ENCODE measurements around the gene TRIO. TPM values are rescaled to one million over a fixed set of nuclear protein-coding genes. Genes with fewer than 3 reads are reported as not detected.
A peak's percentile ranks its signal among the peaks of the same experiment; 100 is the strongest.

TRIO gene
- total RNA-seq, 3 donors from 2014 or later (not counting 1 experiment from before 2014, with no cell fraction given): 84.6 to 136 (median 94.3) TPM

DNA sequence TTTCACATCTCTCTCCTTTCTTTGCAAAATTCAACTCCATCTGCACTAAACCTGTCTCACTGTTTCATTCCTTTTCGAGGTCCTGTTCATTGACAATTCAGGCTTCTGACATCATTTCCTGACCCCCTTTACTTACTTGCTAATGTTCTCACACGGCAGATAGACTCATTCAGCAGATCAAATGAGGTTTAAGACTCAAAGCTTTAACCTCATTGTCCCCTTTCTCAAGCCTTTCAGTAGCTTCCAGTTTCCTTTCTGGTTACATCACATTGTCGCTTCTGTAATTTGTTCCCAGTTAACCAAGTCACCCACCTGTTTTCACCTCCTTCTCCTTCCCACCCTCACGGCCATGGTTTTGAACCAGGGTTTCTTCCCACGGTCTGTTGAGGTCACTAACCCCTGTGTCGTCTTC lies 295.1 kb downstream of the TRIO start:
- no peak overlapping the region for H3K4me3 ChIP-seq (ENCODE audit: low read length)
- H3K27ac Mint-ChIP-seq: no peak overlapping the region
- no peaks in the 10 kb centered on the region for H3K9me3 ChIP-seq (ENCODE audit: control insufficient read depth, insufficient read depth, low read length)
- H3K27me3 ChIP-seq (ENCODE audit: control insufficient read depth, insufficient read depth, low read length): no peaks in the 10 kb centered on the region
- whole genome bisulfite sequencing (ENCODE audit: insufficient coverage): 71% methylated on average over 6 of the region's 6 CpGs
- DNase-seq (peak in 1 of 2 donors; percentile 9), ATAC-seq (no peak)
- no peak overlapping the region for H3K27ac ChIP-seq (ENCODE audit: low read length)
- H3K4me3 Mint-ChIP-seq: no peak overlapping the region
- intact Hi-C loops (cut with micrococcal nuclease): no loop called here
- no peaks in the 10 kb centered on the region for H3K27me3 Mint-ChIP-seq (ENCODE audit: low read depth in 2 of 2)
- no peaks in the 10 kb centered on the region for H3K9me3 Mint-ChIP-seq
- TF ChIP-seq, protein P1, sequence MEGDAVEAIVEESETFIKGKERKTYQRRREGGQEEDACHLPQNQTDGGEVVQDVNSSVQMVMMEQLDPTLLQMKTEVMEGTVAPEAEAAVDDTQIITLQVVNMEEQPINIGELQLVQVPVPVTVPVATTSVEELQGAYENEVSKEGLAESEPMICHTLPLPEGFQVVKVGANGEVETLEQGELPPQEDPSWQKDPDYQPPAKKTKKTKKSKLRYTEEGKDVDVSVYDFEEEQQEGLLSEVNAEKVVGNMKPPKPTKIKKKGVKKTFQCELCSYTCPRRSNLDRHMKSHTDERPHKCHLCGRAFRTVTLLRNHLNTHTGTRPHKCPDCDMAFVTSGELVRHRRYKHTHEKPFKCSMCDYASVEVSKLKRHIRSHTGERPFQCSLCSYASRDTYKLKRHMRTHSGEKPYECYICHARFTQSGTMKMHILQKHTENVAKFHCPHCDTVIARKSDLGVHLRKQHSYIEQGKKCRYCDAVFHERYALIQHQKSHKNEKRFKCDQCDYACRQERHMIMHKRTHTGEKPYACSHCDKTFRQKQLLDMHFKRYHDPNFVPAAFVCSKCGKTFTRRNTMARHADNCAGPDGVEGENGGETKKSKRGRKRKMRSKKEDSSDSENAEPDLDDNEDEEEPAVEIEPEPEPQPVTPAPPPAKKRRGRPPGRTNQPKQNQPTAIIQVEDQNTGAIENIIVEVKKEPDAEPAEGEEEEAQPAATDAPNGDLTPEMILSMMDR (IDR thresholded peaks at IDR 0.05): no peak
- no peaks in the 10 kb centered on the region for H3K36me3 Mint-ChIP-seq
- H3K36me3 ChIP-seq (ENCODE audit: control insufficient read depth, insufficient read depth, low read length): no peaks in the 10 kb centered on the region
- H3K4me1 ChIP-seq (ENCODE audit: control insufficient read depth, insufficient read depth, low read length): no peaks in the 10 kb centered on the region
- H3K4me1 Mint-ChIP-seq: peaks cover 0 to 16% of the 10 kb centered on the region in 2 donors

DNA sequence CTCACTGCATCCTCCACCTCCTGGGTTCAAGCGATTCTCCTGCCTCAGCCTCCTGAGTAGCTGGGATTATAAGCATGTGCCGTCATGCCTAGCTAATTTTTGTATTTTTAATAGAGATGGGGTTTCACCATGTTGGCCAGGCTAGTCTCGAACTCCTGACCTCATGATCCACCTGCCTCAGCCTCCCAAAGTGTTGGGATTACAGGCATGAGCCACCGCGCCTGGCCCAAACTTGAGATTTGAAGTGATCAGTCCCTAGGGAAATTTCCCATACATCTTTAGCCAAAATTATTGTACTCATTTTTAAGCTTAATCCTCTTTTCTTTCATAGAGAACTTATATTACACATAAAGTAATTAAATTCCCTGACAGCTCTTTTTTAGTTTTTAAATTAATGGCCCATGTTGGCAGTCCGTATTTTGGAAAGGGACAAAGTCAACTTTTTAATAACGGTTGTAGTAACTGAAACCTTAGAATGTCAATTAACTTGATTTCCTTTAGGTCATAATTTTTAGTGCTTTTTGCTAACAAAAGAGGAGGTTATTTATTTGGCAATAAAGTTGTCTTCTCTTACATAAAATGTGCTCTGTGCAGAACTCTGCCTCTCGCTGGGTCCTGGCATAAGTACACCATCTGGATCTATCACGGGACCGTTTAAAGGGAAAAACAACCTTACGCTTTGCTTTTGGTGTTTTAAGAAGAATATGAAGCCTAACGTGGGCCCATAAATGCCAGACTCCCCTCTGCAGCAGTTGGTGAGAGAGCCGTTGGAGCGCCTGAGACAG lies 296.1 kb downstream of the TRIO start:
- ATAC-seq (no peak), DNase-seq (no peak)
- Histone ChIP-seq H3K9me3 (ENCODE audit: control insufficient read depth, insufficient read depth, low read length) (no peaks in the 10 kb centered on the region), H3K4me3 (ENCODE audit: low read length) (no peak overlapping the region), H3K27ac (ENCODE audit: low read length) (no peak overlapping the region), H3K27me3 (ENCODE audit: control insufficient read depth, insufficient read depth, low read length) (no peaks in the 10 kb centered on the region), H3K36me3 (ENCODE audit: control insufficient read depth, insufficient read depth, low read length) (no peaks in the 10 kb centered on the region), H3K4me1 (ENCODE audit: control insufficient read depth, insufficient read depth, low read length) (no peaks in the 10 kb centered on the region)
- Mint-ChIP-seq H3K9me3 (no peaks in the 10 kb centered on the region), H3K4me1 (peaks cover 0 to 16% of the 10 kb centered on the region in 2 donors), H3K27ac (no peak overlapping the region), H3K27me3 (ENCODE audit: low read depth in 2 of 2) (no peaks in the 10 kb centered on the region), H3K36me3 (no peaks in the 10 kb centered on the region), H3K4me3 (no peak overlapping the region)
- intact Hi-C loops (cut with micrococcal nuclease): no loop called here
- WGBS (ENCODE audit: insufficient coverage): 90% methylated on average over 14 of the region's 14 CpGs
- TF ChIP-seq, protein P1 (IDR thresholded peaks at IDR 0.05): no peak

DNA sequence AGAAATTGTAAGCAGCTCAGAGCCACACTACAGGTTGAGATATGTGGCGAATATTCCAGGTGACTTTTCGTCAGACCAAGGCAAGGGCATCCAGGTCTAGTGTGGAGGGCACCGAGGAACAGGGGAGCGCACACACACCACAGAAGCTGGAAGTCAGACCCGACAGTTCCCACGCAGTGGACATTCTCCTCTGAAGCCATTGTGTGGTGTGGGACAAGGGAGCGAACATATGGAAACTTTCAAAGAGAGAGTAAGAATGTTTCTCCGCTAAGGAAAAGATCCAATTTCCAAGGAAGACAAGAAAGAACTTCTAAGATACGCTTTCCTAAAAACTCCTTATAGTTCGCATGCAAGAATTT lies 297.1 kb downstream of the TRIO start:
- Mint-ChIP-seq H3K27ac (no peak overlapping the region), H3K36me3 (no peaks in the 10 kb centered on the region), H3K4me1 (peaks cover 0 to 16% of the 10 kb centered on the region in 2 donors), H3K27me3 (ENCODE audit: low read depth in 2 of 2) (no peaks in the 10 kb centered on the region), H3K9me3 (no peaks in the 10 kb centered on the region), H3K4me3 (no peak overlapping the region)
- ATAC-seq (no peak), DNase-seq (no peak)
- Histone ChIP-seq H3K4me3 (ENCODE audit: low read length) (no peak overlapping the region), H3K36me3 (ENCODE audit: control insufficient read depth, insufficient read depth, low read length) (no peaks in the 10 kb centered on the region), H3K4me1 (ENCODE audit: control insufficient read depth, insufficient read depth, low read length) (no peaks in the 10 kb centered on the region), H3K9me3 (ENCODE audit: control insufficient read depth, insufficient read depth, low read length) (no peaks in the 10 kb centered on the region), H3K27ac (ENCODE audit: low read length) (no peak overlapping the region), H3K27me3 (ENCODE audit: control insufficient read depth, insufficient read depth, low read length) (no peaks in the 10 kb centered on the region)
- 96% methylated on average over 10 of the region's 10 CpGs for WGBS (ENCODE audit: insufficient coverage)
- TF ChIP-seq, protein P1 (IDR thresholded peaks at IDR 0.05): no peak
- intact Hi-C loops (cut with micrococcal nuclease): no loop called here
